IMR-90 (cell line): Measurements from ENCODE around the gene RAD51B. TPM values are rescaled to one million over a fixed set of nuclear protein-coding genes. Genes with fewer than 3 reads are reported as not detected.

ENCODE experiments used
- ATAC-seq: fragments of 200-7000 bp; cut with Tn5 transposase; 2 replicates; pipeline ENCODE4 v1.9.1; 2020; ENCODE audit warnings: low read depth, mild to moderate bottlenecking, moderate library complexity
- BruUV-seq: library from RNA; stranded (reverse); fragments of 400-500 nt; replicated peaks from 2 replicates; lab custom pipeline; 2021; lab: Mats Ljungman, UMichigan
- CTCF ChIA-PET: fragments of 300-600 bp; formaldehyde crosslinking; extraction: SDS; loops from one replicate; lab custom pipeline; 2021; ENCODE audit warnings: antibody characterized with exemption; lab: Yijun Ruan, JAX
- POLR2A ChIA-PET: fragments of 300-600 bp; sonication (Branson Sonifier 250); formaldehyde crosslinking; loops from one replicate; lab custom pipeline; 2022; ENCODE audit warnings: antibody characterized with exemption; ENCODE audit not compliant: unreplicated experiment; lab: Charles Lee
- DNase-seq: peaks from one replicate; pipeline ENCODE4 v3.0.0; 2013
- H2AFZ ChIP-seq: replicated peaks from 2 replicates; pipeline ENCODE3; 2013; ENCODE audit warnings: low read length, mild to moderate bottlenecking; ENCODE audit not compliant: poor library complexity
- H2AK5ac ChIP-seq: 2 replicates; pipeline ENCODE4 v1.6.1; 2013; ENCODE audit warnings: low read depth, low read length, inconsistent platforms
- H2AK9ac ChIP-seq: replicated peaks from 2 replicates; pipeline ENCODE3; 2013; ENCODE audit warnings: mild to moderate bottlenecking, low read depth, low read length, moderate library complexity; ENCODE audit not compliant: poor library complexity
- H2BK120ac ChIP-seq: 2 replicates; pipeline ENCODE4 v1.6.1; 2013; ENCODE audit warnings: low read depth, low read length, inconsistent platforms
- H2BK15ac ChIP-seq: 3 replicates; pipeline ENCODE4 v1.6.1; 2013; ENCODE audit warnings: low read depth, low read length, inconsistent platforms
- H2BK20ac ChIP-seq: 2 replicates; pipeline ENCODE4 v1.6.1; 2013; ENCODE audit warnings: low read depth, mild to moderate bottlenecking, inconsistent platforms, low read length, moderate library complexity
- H2BK5ac ChIP-seq: 2 replicates; pipeline ENCODE4 v1.6.1; 2013; ENCODE audit warnings: mild to moderate bottlenecking, low read depth, low read length, inconsistent platforms; ENCODE audit not compliant: poor library complexity, severe bottlenecking
- H3K14ac ChIP-seq: replicated peaks from 2 replicates; pipeline ENCODE4 v1.6.1; 2013; ENCODE audit warnings: low read depth, low read length, inconsistent platforms
- H3K18ac ChIP-seq: 2 replicates; pipeline ENCODE4 v1.6.1; 2013; ENCODE audit warnings: low read depth, low read length, control low read depth
- H3K23ac ChIP-seq: 2 replicates; pipeline ENCODE4 v1.6.1; 2013; ENCODE audit warnings: low read depth, low read length, inconsistent platforms
- H3K27ac ChIP-seq: 2 replicates; pipeline ENCODE4 v1.5.1; 2013; ENCODE audit warnings: mild to moderate bottlenecking, control low read depth, low read length; ENCODE audit not compliant: insufficient read depth
- H3K27me3 ChIP-seq: 2 replicates; pipeline ENCODE4 v1.6.1; 2013; ENCODE audit warnings: low read length; ENCODE audit not compliant: control insufficient read depth, insufficient read depth
- H3K36me3 ChIP-seq: 2 replicates; pipeline ENCODE4 v1.6.1; 2013; ENCODE audit warnings: low read length, mixed read lengths; ENCODE audit not compliant: control insufficient read depth, insufficient read depth
- H3K4ac ChIP-seq: 2 replicates; pipeline ENCODE4 v1.6.1; 2013; ENCODE audit warnings: low read depth, low read length, inconsistent platforms
- H3K4me1 ChIP-seq: 2 replicates; pipeline ENCODE4 v1.6.1; 2013; ENCODE audit warnings: low read length, mixed read lengths; ENCODE audit not compliant: control insufficient read depth, insufficient read depth
- H3K4me2 ChIP-seq: 2 replicates; pipeline ENCODE4 v1.6.1; 2013; ENCODE audit warnings: low read depth, mild to moderate bottlenecking, control low read depth, low read length, moderate library complexity
- H3K4me3 ChIP-seq: 2 replicates; pipeline ENCODE4 v1.5.1; 2013; ENCODE audit warnings: low read depth, mild to moderate bottlenecking, control low read depth, low read length, moderate library complexity; ENCODE audit not compliant: insufficient read depth
- H3K56ac ChIP-seq: 2 replicates; pipeline ENCODE4 v1.6.1; 2013; ENCODE audit warnings: low read length, inconsistent platforms; ENCODE audit not compliant: insufficient read depth; ENCODE audit errors: extremely low read depth
- H3K79me1 ChIP-seq, 2 experiments: 2 replicates each; pipeline ENCODE4 v1.6.1; 2013; ENCODE audit warnings: low read length in 2 of 2, inconsistent platforms in 1 of 2, low read depth in 1 of 2
- H3K9ac ChIP-seq: 2 replicates; pipeline ENCODE4 v1.6.1; 2013; ENCODE audit warnings: low read depth, low read length, control low read depth
- H3K9me1 ChIP-seq: 2 replicates; pipeline ENCODE4 v1.6.1; 2013; ENCODE audit warnings: low read length, inconsistent platforms; ENCODE audit not compliant: insufficient read depth
- H3K9me3 ChIP-seq: 2 replicates; pipeline ENCODE4 v1.6.1; 2013; ENCODE audit warnings: low read length; ENCODE audit not compliant: control insufficient read depth, insufficient read depth
- H4K20me1 ChIP-seq: 2 replicates; pipeline ENCODE4 v1.6.1; 2013; ENCODE audit warnings: low read length, inconsistent platforms; ENCODE audit not compliant: insufficient read depth
- H4K5ac ChIP-seq: 2 replicates; pipeline ENCODE4 v1.6.1; 2013; ENCODE audit warnings: mild to moderate bottlenecking, low read depth, low read length, control low read depth
- H4K8ac ChIP-seq, 2 experiments: 2 replicates each; pipeline ENCODE4 v1.6.1; 2013; ENCODE audit warnings: low read depth in 2 of 2, low read length in 2 of 2, control low read depth in 1 of 2, inconsistent platforms in 1 of 2
- H4K91ac ChIP-seq: 2 replicates; pipeline ENCODE4 v1.6.1; 2013; ENCODE audit warnings: low read depth, low read length, inconsistent platforms; ENCODE audit not compliant: insufficient read depth
- BHLHE40 ChIP-seq: fragments of 150-350 bp; IDR thresholded peaks from 2 replicates; pipeline ENCODE4 v1.6.1; 2016; ENCODE audit warnings: mild to moderate bottlenecking, low read depth, low read length
- CEBPB ChIP-seq: IDR thresholded peaks from 2 replicates; pipeline ENCODE4 v1.6.1; 2012; ENCODE audit warnings: low read depth, low read length, improper control_type of control experiment
- CTCF ChIP-seq: conservative IDR thresholded peaks from 2 replicates; pipeline ENCODE4 v1.5.1; 2012; ENCODE audit warnings: mild to moderate bottlenecking, low read depth, low read length, improper control_type of control experiment
- ELK1 ChIP-seq: fragments of 150-350 bp; IDR thresholded peaks from 2 replicates; pipeline ENCODE4 v1.6.1; 2016; ENCODE audit warnings: low read depth, mild to moderate bottlenecking, low read length, moderate library complexity, borderline replicate concordance
- FOS ChIP-seq: fragments of 150-350 bp; IDR thresholded peaks from 2 replicates; pipeline ENCODE4 v1.6.1; 2016; ENCODE audit warnings: low read depth, low read length
- MAFK ChIP-seq: IDR thresholded peaks from 2 replicates; pipeline ENCODE4 v1.6.1; 2012; ENCODE audit warnings: low read depth, low read length, improper control_type of control experiment
- MAZ ChIP-seq: IDR thresholded peaks from 2 replicates; pipeline ENCODE4 v1.6.1; 2012; ENCODE audit warnings: low read depth, mild to moderate bottlenecking, low read length, improper control_type of control experiment, moderate library complexity, borderline replicate concordance
- MXI1 ChIP-seq: IDR thresholded peaks from 2 replicates; pipeline ENCODE4 v1.6.1; 2012; ENCODE audit warnings: low read depth, mild to moderate bottlenecking, low read length, moderate library complexity, borderline replicate concordance
- NFE2L2 ChIP-seq: fragments of 150-350 bp; IDR thresholded peaks from 2 replicates; pipeline ENCODE4 v1.6.1; 2016; ENCODE audit warnings: low read depth, mild to moderate bottlenecking, low read length
- RAD21 ChIP-seq: IDR thresholded peaks from 2 replicates; pipeline ENCODE4 v1.6.1; 2012; ENCODE audit warnings: low read length, improper control_type of control experiment
- RFX5 ChIP-seq: IDR thresholded peaks from 2 replicates; pipeline ENCODE4 v1.8.0; 2012; ENCODE audit warnings: low read depth, mild to moderate bottlenecking, low read length, moderate library complexity
- WGBS, 2 experiments: methylation state at CpG; one replicate each; pipeline versions ENCODE4 v1.1.5 to v1.1.7; 2013; ENCODE audit warnings: missing lambda C conversion rate in 2 of 2; ENCODE audit not compliant: insufficient read length in 1 of 2; ENCODE audit errors: extremely low coverage in 2 of 2; 5-methylcytosine and 5-hydroxymethylcytosine counted together
- dilution Hi-C: fragments of 300-500 bp; cut with HindIII; formaldehyde crosslinking; loops from one replicate; pipeline ENCODE4 v1.14.3; 2018; ENCODE audit warnings: low sequenced_read_pairs; ENCODE audit not compliant: unreplicated experiment
- in situ Hi-C: fragments of 300-500 bp; cut with MboI; formaldehyde crosslinking; loops from 3 replicates; pipeline ENCODE4 v1.14.3; 2019; ENCODE audit warnings: low sequenced_read_pairs, inconsistent platforms, mixed read lengths
- intact Hi-C: fragments of 100-400 bp; cut with micrococcal nuclease; formaldehyde crosslinking; loops from 2 replicates; pipeline ENCODE4 v1.10.0; 2022
- polyA plus RNA-seq, 3 experiments: library from polyadenylated mRNA; depleted of rRNA; stranded (reverse); fragments of >200 nt; gene quantifications; 2 replicates each; pipeline ENCODE4 v1.2.3, GENCODE V29; 2012; ENCODE audit warnings: low replicate concordance in 1 of 3
- total RNA-seq: library from RNA; depleted of rRNA; stranded (reverse); fragments of >200 nt; gene quantifications from 2 replicates; pipeline ENCODE4 v1.2.3, GENCODE V29; 2012

The RAD51B gene
- total and polyA plus RNA-seq, 2 of the 4 experiments (the other 2 are of a cell fraction): 5.1 to 18.8 TPM

GRCh38 chr14:68226523-68226922, 406.9 kb downstream of the RAD51B start:
- CTCF ChIA-PET: no interaction called here
- H3K14ac ChIP-seq: no peak overlapping the region
- no peak overlapping the region for H3K18ac ChIP-seq
- peaks cover 7% of the 10 kb centered on the region for H3K4me1 ChIP-seq
- H3K56ac ChIP-seq: no peak overlapping the region
- H3K23ac ChIP-seq: no peak overlapping the region
- dilution Hi-C loops: no loop called here
- no peak overlapping the region for H2BK5ac ChIP-seq
- no peak overlapping the region for H3K4me2 ChIP-seq
- H4K8ac ChIP-seq: no peak overlapping the region
- H2AFZ ChIP-seq: no peak overlapping the region
- H3K79me1 ChIP-seq: no peaks in the 10 kb centered on the region
- H3K9ac ChIP-seq: no peak overlapping the region
- H2BK20ac ChIP-seq: no peak overlapping the region
- intact Hi-C loops: no loop called here
- ATAC-seq: no peak
- POLR2A ChIA-PET: no interaction called here
- BruUV-seq: no TSS peak
- H3K9me3 ChIP-seq: no peaks in the 10 kb centered on the region
- H3K27ac ChIP-seq: no peak overlapping the region
- H4K5ac ChIP-seq: no peak overlapping the region
- no peak overlapping the region for H3K4me3 ChIP-seq
- no CpG with 5 or more reads among the region's 4 CpGs for WGBS, 2 experiments
- no peak overlapping the region for H2AK5ac ChIP-seq
- no peaks in the 10 kb centered on the region for H3K36me3 ChIP-seq
- no peak overlapping the region for H2BK120ac ChIP-seq
- H4K20me1 ChIP-seq: no peaks in the 10 kb centered on the region
- no peak overlapping the region for H2AK9ac ChIP-seq
- DNase-seq: no peak
- TF ChIP-seq FOS (no peak), RAD21 (no peak), ELK1 (no peak), CEBPB (no peak), MAZ (no peak), NFE2L2 (no peak), BHLHE40 (no peak), CTCF (no peak), RFX5 (no peak), MXI1 (no peak), MAFK (no peak)
- no peak overlapping the region for H4K91ac ChIP-seq
- H3K9me1 ChIP-seq: 0 out of 2 replicates have a peak, but pooled peaks cover 5% of the 10 kb centered on the region
- no peak overlapping the region for H3K4ac ChIP-seq
- H3K27me3 ChIP-seq: no peaks in the 10 kb centered on the region
- H2BK15ac ChIP-seq: no peak overlapping the region
- in situ Hi-C loops: no loop called here
